Measurements from ENCODE around the gene MTFR1L.

- no peak for TF ChIP-seq SP1 (CRISPR knock-in tag; conservative IDR thresholded peaks at IDR 0.05)
- TF ChIP-seq, protein P1, sequence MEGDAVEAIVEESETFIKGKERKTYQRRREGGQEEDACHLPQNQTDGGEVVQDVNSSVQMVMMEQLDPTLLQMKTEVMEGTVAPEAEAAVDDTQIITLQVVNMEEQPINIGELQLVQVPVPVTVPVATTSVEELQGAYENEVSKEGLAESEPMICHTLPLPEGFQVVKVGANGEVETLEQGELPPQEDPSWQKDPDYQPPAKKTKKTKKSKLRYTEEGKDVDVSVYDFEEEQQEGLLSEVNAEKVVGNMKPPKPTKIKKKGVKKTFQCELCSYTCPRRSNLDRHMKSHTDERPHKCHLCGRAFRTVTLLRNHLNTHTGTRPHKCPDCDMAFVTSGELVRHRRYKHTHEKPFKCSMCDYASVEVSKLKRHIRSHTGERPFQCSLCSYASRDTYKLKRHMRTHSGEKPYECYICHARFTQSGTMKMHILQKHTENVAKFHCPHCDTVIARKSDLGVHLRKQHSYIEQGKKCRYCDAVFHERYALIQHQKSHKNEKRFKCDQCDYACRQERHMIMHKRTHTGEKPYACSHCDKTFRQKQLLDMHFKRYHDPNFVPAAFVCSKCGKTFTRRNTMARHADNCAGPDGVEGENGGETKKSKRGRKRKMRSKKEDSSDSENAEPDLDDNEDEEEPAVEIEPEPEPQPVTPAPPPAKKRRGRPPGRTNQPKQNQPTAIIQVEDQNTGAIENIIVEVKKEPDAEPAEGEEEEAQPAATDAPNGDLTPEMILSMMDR (IDR thresholded peaks at IDR 0.05): no peak
- no peak for TF ChIP-seq ESRRA (CRISPR knock-in tag; IDR thresholded peaks at IDR 0.05; ENCODE audit: borderline replicate concordance)
- TF ChIP-seq, protein P2, sequence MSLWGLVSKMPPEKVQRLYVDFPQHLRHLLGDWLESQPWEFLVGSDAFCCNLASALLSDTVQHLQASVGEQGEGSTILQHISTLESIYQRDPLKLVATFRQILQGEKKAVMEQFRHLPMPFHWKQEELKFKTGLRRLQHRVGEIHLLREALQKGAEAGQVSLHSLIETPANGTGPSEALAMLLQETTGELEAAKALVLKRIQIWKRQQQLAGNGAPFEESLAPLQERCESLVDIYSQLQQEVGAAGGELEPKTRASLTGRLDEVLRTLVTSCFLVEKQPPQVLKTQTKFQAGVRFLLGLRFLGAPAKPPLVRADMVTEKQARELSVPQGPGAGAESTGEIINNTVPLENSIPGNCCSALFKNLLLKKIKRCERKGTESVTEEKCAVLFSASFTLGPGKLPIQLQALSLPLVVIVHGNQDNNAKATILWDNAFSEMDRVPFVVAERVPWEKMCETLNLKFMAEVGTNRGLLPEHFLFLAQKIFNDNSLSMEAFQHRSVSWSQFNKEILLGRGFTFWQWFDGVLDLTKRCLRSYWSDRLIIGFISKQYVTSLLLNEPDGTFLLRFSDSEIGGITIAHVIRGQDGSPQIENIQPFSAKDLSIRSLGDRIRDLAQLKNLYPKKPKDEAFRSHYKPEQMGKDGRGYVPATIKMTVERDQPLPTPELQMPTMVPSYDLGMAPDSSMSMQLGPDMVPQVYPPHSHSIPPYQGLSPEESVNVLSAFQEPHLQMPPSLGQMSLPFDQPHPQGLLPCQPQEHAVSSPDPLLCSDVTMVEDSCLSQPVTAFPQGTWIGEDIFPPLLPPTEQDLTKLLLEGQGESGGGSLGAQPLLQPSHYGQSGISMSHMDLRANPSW (CRISPR knock-in tag; conservative IDR thresholded peaks at IDR 0.05; ENCODE audit: low read depth): no peak
- no peak for TF ChIP-seq NR1H2 (CRISPR knock-in tag; IDR thresholded peaks at IDR 0.05)
- no peak for TF ChIP-seq NR3C1 (CRISPR knock-in tag; conservative IDR thresholded peaks at IDR 0.05; ENCODE audit: low read depth)
- TF ChIP-seq TP53 (CRISPR knock-in tag; IDR thresholded peaks at IDR 0.05): no peak
- TF ChIP-seq IRF2 (CRISPR knock-in tag; IDR thresholded peaks at IDR 0.05; ENCODE audit: borderline replicate concordance, low read depth): no peak
- TF ChIP-seq, protein P3, sequence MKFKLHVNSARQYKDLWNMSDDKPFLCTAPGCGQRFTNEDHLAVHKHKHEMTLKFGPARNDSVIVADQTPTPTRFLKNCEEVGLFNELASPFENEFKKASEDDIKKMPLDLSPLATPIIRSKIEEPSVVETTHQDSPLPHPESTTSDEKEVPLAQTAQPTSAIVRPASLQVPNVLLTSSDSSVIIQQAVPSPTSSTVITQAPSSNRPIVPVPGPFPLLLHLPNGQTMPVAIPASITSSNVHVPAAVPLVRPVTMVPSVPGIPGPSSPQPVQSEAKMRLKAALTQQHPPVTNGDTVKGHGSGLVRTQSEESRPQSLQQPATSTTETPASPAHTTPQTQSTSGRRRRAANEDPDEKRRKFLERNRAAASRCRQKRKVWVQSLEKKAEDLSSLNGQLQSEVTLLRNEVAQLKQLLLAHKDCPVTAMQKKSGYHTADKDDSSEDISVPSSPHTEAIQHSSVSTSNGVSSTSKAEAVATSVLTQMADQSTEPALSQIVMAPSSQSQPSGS (CRISPR knock-in tag; IDR thresholded peaks at IDR 0.05; ENCODE audit: borderline replicate concordance, low read depth): no peak
- TF ChIP-seq, protein P4, sequence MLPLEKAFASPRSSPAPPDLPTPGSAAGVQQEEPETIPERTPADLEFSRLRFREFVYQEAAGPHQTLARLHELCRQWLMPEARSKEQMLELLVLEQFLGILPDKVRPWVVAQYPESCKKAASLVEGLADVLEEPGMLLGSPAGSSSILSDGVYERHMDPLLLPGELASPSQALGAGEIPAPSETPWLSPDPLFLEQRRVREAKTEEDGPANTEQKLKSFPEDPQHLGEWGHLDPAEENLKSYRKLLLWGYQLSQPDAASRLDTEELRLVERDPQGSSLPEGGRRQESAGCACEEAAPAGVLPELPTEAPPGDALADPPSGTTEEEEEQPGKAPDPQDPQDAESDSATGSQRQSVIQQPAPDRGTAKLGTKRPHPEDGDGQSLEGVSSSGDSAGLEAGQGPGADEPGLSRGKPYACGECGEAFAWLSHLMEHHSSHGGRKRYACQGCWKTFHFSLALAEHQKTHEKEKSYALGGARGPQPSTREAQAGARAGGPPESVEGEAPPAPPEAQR (CRISPR knock-in tag; IDR thresholded peaks at IDR 0.05): no peak
- TF ChIP-seq JUN (CRISPR knock-in tag; IDR thresholded peaks at IDR 0.05): no peak
- no peak for TF ChIP-seq TEAD4 (CRISPR knock-in tag; IDR thresholded peaks at IDR 0.05)
- TF ChIP-seq NFYB (CRISPR knock-in tag; conservative IDR thresholded peaks at IDR 0.05; ENCODE audit: low read depth): no peak
- TF ChIP-seq GRHL2 (CRISPR knock-in tag; IDR thresholded peaks at IDR 0.05; ENCODE audit: insufficient replicate concordance, severe bottlenecking): no peak
Observed at GRCh38 chr1:25863486-25864262, 43.9 kb downstream of the MTFR1L start.
